ENCODE results near the gene SLC39A10.
"Not testable (repeated sequence)": the region's sequence is repeated elsewhere in the genome, so short reads cannot be mapped to it uniquely, and the experiment has no call there.

The SLC39A10 gene

GRCh38 chr2:195644708-195645107 is 12.3 kb upstream of the SLC39A10 start:
- DNase-seq (ENCODE audit: low spot score); FAIRE-seq: not testable (repeated sequence)

GRCh38 chr2:195645413-195645812 is 11.6 kb upstream of the SLC39A10 start:
- no peak for FAIRE-seq
- DNase-seq (ENCODE audit: low spot score) = no peak

GRCh38 chr2:195646424-195646823 is 10.6 kb upstream of the SLC39A10 start:
- FAIRE-seq = no peak
- DNase-seq (ENCODE audit: low spot score) = no peak

- DNase-seq (ENCODE audit: low spot score) = no peak
- no peak for FAIRE-seq
These were observed 9.7 kb upstream of the SLC39A10 start for GRCh38 chr2:195647302-195647701.

- FAIRE-seq = not testable (repeated sequence)
These were observed 8.7 kb upstream of the SLC39A10 start for GRCh38 chr2:195648370-195648769.

GRCh38 chr2:195648787-195649186 is 8.2 kb upstream of the SLC39A10 start:
- DNase-seq (ENCODE audit: low spot score) (no peak), FAIRE-seq (no peak)

More at GRCh38 chr2:195648370-195648769, 8.7 kb upstream of the SLC39A10 start:
- not testable (repeated sequence) for DNase-seq (ENCODE audit: low spot score)

- DNase-seq (ENCODE audit: low spot score) = no peak
These were observed 7.3 kb upstream of the SLC39A10 start for GRCh38 chr2:195649629-195650190.

GRCh38 chr2:195651046-195651445 is 6.0 kb upstream of the SLC39A10 start:
- DNase-seq (ENCODE audit: low spot score) (no peak), FAIRE-seq (no peak)

More at GRCh38 chr2:195649629-195650190, 7.3 kb upstream of the SLC39A10 start:
- FAIRE-seq = no peak

GRCh38 chr2:195652911-195653310 is 4.1 kb upstream of the SLC39A10 start:
- FAIRE-seq (no peak), DNase-seq (ENCODE audit: low spot score) (no peak)

GRCh38 chr2:195656161-195656858 is 716 bp upstream of the SLC39A10 start:
- FAIRE-seq (no peak), DNase-seq (ENCODE audit: low spot score) (peak; percentile 10)

GRCh38 chr2:195657634-195658540 is 861 bp downstream of the SLC39A10 start:
- DNase-seq (ENCODE audit: low spot score) (peak; percentile 21), FAIRE-seq (no peak)

- DNase-seq (ENCODE audit: low spot score) (peak; percentile 24), FAIRE-seq (no peak)
These were observed 1.5 kb downstream of the SLC39A10 start for GRCh38 chr2:195658541-195658890.

GRCh38 chr2:195659114-195659513 is 2.1 kb downstream of the SLC39A10 start:
- FAIRE-seq = no peak

GRCh38 chr2:195659982-195660890 is 3.2 kb downstream of the SLC39A10 start:
- DNase-seq (ENCODE audit: low spot score) = peak; percentile 30
- FAIRE-seq = no peak

More at GRCh38 chr2:195659114-195659513, 2.1 kb downstream of the SLC39A10 start:
- DNase-seq (ENCODE audit: low spot score) = no peak

GRCh38 chr2:195662138-195662537 is 5.1 kb downstream of the SLC39A10 start:
- DNase-seq (ENCODE audit: low spot score) (no peak), FAIRE-seq (no peak)

GRCh38 chr2:195663007-195663406 is 6.0 kb downstream of the SLC39A10 start:
- DNase-seq (ENCODE audit: low spot score) = no peak
- FAIRE-seq = no peak

- FAIRE-seq (no peak), DNase-seq (ENCODE audit: low spot score) (no peak)
These were observed 7.5 kb downstream of the SLC39A10 start for GRCh38 chr2:195664528-195664927.

- not testable (repeated sequence) for DNase-seq (ENCODE audit: low spot score); FAIRE-seq
These were observed 8.1 kb downstream of the SLC39A10 start for GRCh38 chr2:195665153-195665552.

GRCh38 chr2:195666113-195666712 is 9.2 kb downstream of the SLC39A10 start:
- no peak for FAIRE-seq
- DNase-seq (ENCODE audit: low spot score) = no peak

- DNase-seq (ENCODE audit: low spot score) = no peak
- FAIRE-seq = no peak
These were observed 10.9 kb downstream of the SLC39A10 start for GRCh38 chr2:195667974-195668373.
